GM23338 (cell line): ENCODE data around the gene CEP89. TPM values are rescaled to one million over a fixed set of nuclear protein-coding genes. Genes with fewer than 3 reads are reported as not detected.

Experiments used
- ATAC-seq: fragments of 200-7000 bp; cut with Tn5 transposase; 3 replicates; pipeline ENCODE4 v1.9.1; 2020
- DNase-seq: peaks from one replicate; pipeline ENCODE4 v3.0.0-alpha.2; 2015; ENCODE audit warnings: low spot score
- H2AFZ ChIP-seq: fragments of 200-600 bp; sonication (generic); 2 replicates; pipeline ENCODE4 v1.8.0; 2016; ENCODE audit warnings: antibody characterized with exemption, mild to moderate bottlenecking, moderate library complexity
- H3F3A ChIP-seq: fragments of 200-600 bp; sonication (generic); replicated peaks from 2 replicates; pipeline ENCODE4 v1.8.0; 2017; ENCODE audit warnings: antibody characterized with exemption, mixed run types, low read depth
- H3K27ac ChIP-seq: fragments of 200-600 bp; sonication (generic); 2 replicates; pipeline ENCODE4 v1.6.1; 2016; ENCODE audit warnings: low read depth
- H3K27me3 ChIP-seq: fragments of 200-600 bp; sonication (generic); 2 replicates; pipeline ENCODE4 v1.8.0; 2016; ENCODE audit warnings: mild to moderate bottlenecking, mixed run types, moderate library complexity; ENCODE audit not compliant: insufficient read depth
- H3K36me3 ChIP-seq: fragments of 200-600 bp; sonication (generic); 2 replicates; pipeline ENCODE4 v1.8.0; 2016; ENCODE audit warnings: mild to moderate bottlenecking; ENCODE audit not compliant: insufficient read depth
- H3K4me1 ChIP-seq: fragments of 200-600 bp; sonication (generic); 2 replicates; pipeline ENCODE4 v1.8.0; 2016; ENCODE audit warnings: mild to moderate bottlenecking, moderate library complexity; ENCODE audit not compliant: insufficient read depth
- H3K4me2 ChIP-seq: fragments of 200-600 bp; sonication (generic); 2 replicates; pipeline ENCODE4 v1.7.1; 2017; ENCODE audit warnings: mixed run types
- H3K4me3 ChIP-seq: fragments of 200-600 bp; sonication (generic); 2 replicates; pipeline ENCODE4 v1.6.1; 2016; ENCODE audit warnings: mixed run types
- H3K79me2 ChIP-seq: fragments of 200-600 bp; sonication (generic); replicated peaks from 2 replicates; pipeline ENCODE4 v1.8.0; 2017; ENCODE audit warnings: mild to moderate bottlenecking; ENCODE audit not compliant: insufficient read depth
- H3K9me2 ChIP-seq: fragments of 200-600 bp; sonication (generic); 2 replicates; pipeline ENCODE4 v1.8.0; 2017; ENCODE audit not compliant: insufficient read depth
- H4K20me1 ChIP-seq: fragments of 200-600 bp; sonication (generic); replicated peaks from 2 replicates; pipeline ENCODE4 v1.8.0; 2017; ENCODE audit warnings: mild to moderate bottlenecking; ENCODE audit not compliant: insufficient read depth
- H3K27ac Mint-ChIP-seq: 2 replicates; pipeline ENCODE4 v1.8.0; 2020; ENCODE audit warnings: inconsistent platforms, mild to moderate bottlenecking, moderate library complexity, mixed read lengths
- H3K27me3 Mint-ChIP-seq: 3 replicates; pipeline ENCODE4 v1.8.0; 2022; ENCODE audit warnings: low read depth, mild to moderate bottlenecking, moderate library complexity, mixed read lengths, inconsistent platforms; ENCODE audit not compliant: insufficient read depth, poor library complexity
- H3K36me3 Mint-ChIP-seq: 3 replicates; pipeline ENCODE4 v1.8.0; 2021; ENCODE audit warnings: low read depth, mild to moderate bottlenecking, inconsistent platforms, moderate library complexity, mixed read lengths
- H3K4me1 Mint-ChIP-seq: 3 replicates; pipeline ENCODE4 v1.8.0; 2020; ENCODE audit warnings: mild to moderate bottlenecking, inconsistent platforms, mixed read lengths
- H3K4me3 Mint-ChIP-seq: 3 replicates; pipeline ENCODE4 v1.8.0; 2021; ENCODE audit warnings: moderate library complexity, mild to moderate bottlenecking, inconsistent platforms, mixed read lengths
- H3K9me3 Mint-ChIP-seq: 3 replicates; pipeline ENCODE4 v1.8.0; 2020; ENCODE audit warnings: moderate library complexity, mild to moderate bottlenecking, inconsistent platforms, mixed read lengths
- EZH2 ChIP-seq: fragments of 200-600 bp; sonication (generic); IDR thresholded peaks from one replicate; pipeline ENCODE4 v1.8.0; 2017; ENCODE audit warnings: antibody characterized with exemption, mild to moderate bottlenecking, low read depth; ENCODE audit not compliant: unreplicated experiment
- EZH2phosphoT487 ChIP-seq: fragments of 200-600 bp; sonication (generic); IDR thresholded peaks from one replicate; pipeline ENCODE4 v1.8.1; 2018; ENCODE audit warnings: antibody characterized with exemption; ENCODE audit not compliant: unreplicated experiment
- NANOG ChIP-seq: IDR thresholded peaks from 2 replicates; pipeline ENCODE4 v1.6.1; 2016; ENCODE audit warnings: antibody characterized with exemption, borderline replicate concordance
- POLR2AphosphoS5 ChIP-seq: IDR thresholded peaks from 2 replicates; pipeline ENCODE4 v1.6.1; 2016; ENCODE audit warnings: antibody characterized with exemption, low read depth
- STAT1 ChIP-seq: IDR thresholded peaks from one replicate; pipeline ENCODE4 v1.6.1; 2016; ENCODE audit warnings: antibody characterized with exemption; ENCODE audit not compliant: unreplicated experiment
- ZNF331 ChIP-seq: fragments of 250-450 bp; sonication (Bioruptor Pico); IDR thresholded peaks from 2 replicates; pipeline ENCODE4 v1.5.0; 2020; ENCODE audit warnings: low read depth, mild to moderate bottlenecking, moderate library complexity
- polyA plus RNA-seq: library from polyadenylated mRNA; unstranded; fragments of >200 nt; fragmentation: Nextera tagmentation; extraction: Ambion mirVana; gene quantifications from 2 replicates; pipeline ENCODE4 v1.2.1, GENCODE V29; 2016
- total RNA-seq: library from RNA; depleted of rRNA; stranded (reverse); fragments of >200 nt; shearing (Covaris generic); gene quantifications from 2 replicates; pipeline ENCODE4 v1.2.3, GENCODE V29; 2014
- TF ChIP-seq, protein P1 (sequence below): fragments of 250-450 bp; sonication (Bioruptor Pico); IDR thresholded peaks from 2 replicates; pipeline ENCODE4 v1.5.0; 2020; ENCODE audit warnings: mild to moderate bottlenecking, moderate library complexity
- TF ChIP-seq, protein P2 (sequence below), 2 experiments: fragments of 200-600 bp in 1 of 2; sonication (generic) in 1 of 2; conservative IDR thresholded peaks; 2 replicates each; pipeline versions ENCODE4 v1.5.1 to v1.6.1; 2016 to 2017; ENCODE audit warnings: antibody characterized with exemption in 2 of 2, low read depth in 2 of 2, mild to moderate bottlenecking in 2 of 2, moderate library complexity in 1 of 2
- TF ChIP-seq, protein P3 (sequence below): IDR thresholded peaks from one replicate; pipeline ENCODE4 v1.6.1; 2018; ENCODE audit warnings: antibody characterized with exemption; ENCODE audit not compliant: unreplicated experiment

The CEP89 gene
- total and polyA plus RNA-seq, 2 experiments from 2014 or later: 13.4 to 17.5 TPM

DNA sequence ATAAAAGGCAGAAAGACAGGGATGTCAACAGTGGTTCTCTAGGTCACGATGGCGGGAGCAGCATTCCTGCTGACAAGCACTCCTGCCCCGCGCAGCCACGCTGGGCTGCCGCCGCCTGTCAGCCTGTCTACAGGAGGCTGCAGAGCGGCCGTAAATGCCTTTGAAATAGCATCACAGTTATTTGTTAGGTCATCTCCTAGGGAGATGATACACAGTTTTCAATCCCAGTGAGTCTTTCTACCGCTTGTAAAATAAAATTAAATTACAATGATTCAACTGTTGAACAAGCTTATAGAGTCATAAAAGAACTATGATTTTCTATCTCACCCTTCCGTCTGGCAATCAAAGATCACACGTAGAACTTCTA is 94.9 kb downstream of the CEP89 start:
- H3K27ac ChIP-seq: no peak overlapping the region
- no peaks in the 10 kb centered on the region for H3K9me3 Mint-ChIP-seq
- no peak overlapping the region for H3K4me3 ChIP-seq
- DNase-seq (no peak), ATAC-seq (no peak)
- H3K36me3 Mint-ChIP-seq: no peaks in the 10 kb centered on the region
- H3F3A ChIP-seq: no peaks in the 10 kb centered on the region
- H3K27me3 ChIP-seq: no peaks in the 10 kb centered on the region
- H4K20me1 ChIP-seq: no peaks in the 10 kb centered on the region
- no peak overlapping the region for H3K27ac Mint-ChIP-seq
- H3K4me1 ChIP-seq: no peaks in the 10 kb centered on the region
- H3K4me1 Mint-ChIP-seq: peaks cover 11% of the 10 kb centered on the region
- H3K79me2 ChIP-seq: no peaks in the 10 kb centered on the region
- H3K9me2 ChIP-seq: no peaks in the 10 kb centered on the region; the same call in 1 of the 2 replicates
- TF ChIP-seq STAT1: no peak
- no peak for TF ChIP-seq ZNF331 (CRISPR knock-in tag)
- TF ChIP-seq, protein P1, sequence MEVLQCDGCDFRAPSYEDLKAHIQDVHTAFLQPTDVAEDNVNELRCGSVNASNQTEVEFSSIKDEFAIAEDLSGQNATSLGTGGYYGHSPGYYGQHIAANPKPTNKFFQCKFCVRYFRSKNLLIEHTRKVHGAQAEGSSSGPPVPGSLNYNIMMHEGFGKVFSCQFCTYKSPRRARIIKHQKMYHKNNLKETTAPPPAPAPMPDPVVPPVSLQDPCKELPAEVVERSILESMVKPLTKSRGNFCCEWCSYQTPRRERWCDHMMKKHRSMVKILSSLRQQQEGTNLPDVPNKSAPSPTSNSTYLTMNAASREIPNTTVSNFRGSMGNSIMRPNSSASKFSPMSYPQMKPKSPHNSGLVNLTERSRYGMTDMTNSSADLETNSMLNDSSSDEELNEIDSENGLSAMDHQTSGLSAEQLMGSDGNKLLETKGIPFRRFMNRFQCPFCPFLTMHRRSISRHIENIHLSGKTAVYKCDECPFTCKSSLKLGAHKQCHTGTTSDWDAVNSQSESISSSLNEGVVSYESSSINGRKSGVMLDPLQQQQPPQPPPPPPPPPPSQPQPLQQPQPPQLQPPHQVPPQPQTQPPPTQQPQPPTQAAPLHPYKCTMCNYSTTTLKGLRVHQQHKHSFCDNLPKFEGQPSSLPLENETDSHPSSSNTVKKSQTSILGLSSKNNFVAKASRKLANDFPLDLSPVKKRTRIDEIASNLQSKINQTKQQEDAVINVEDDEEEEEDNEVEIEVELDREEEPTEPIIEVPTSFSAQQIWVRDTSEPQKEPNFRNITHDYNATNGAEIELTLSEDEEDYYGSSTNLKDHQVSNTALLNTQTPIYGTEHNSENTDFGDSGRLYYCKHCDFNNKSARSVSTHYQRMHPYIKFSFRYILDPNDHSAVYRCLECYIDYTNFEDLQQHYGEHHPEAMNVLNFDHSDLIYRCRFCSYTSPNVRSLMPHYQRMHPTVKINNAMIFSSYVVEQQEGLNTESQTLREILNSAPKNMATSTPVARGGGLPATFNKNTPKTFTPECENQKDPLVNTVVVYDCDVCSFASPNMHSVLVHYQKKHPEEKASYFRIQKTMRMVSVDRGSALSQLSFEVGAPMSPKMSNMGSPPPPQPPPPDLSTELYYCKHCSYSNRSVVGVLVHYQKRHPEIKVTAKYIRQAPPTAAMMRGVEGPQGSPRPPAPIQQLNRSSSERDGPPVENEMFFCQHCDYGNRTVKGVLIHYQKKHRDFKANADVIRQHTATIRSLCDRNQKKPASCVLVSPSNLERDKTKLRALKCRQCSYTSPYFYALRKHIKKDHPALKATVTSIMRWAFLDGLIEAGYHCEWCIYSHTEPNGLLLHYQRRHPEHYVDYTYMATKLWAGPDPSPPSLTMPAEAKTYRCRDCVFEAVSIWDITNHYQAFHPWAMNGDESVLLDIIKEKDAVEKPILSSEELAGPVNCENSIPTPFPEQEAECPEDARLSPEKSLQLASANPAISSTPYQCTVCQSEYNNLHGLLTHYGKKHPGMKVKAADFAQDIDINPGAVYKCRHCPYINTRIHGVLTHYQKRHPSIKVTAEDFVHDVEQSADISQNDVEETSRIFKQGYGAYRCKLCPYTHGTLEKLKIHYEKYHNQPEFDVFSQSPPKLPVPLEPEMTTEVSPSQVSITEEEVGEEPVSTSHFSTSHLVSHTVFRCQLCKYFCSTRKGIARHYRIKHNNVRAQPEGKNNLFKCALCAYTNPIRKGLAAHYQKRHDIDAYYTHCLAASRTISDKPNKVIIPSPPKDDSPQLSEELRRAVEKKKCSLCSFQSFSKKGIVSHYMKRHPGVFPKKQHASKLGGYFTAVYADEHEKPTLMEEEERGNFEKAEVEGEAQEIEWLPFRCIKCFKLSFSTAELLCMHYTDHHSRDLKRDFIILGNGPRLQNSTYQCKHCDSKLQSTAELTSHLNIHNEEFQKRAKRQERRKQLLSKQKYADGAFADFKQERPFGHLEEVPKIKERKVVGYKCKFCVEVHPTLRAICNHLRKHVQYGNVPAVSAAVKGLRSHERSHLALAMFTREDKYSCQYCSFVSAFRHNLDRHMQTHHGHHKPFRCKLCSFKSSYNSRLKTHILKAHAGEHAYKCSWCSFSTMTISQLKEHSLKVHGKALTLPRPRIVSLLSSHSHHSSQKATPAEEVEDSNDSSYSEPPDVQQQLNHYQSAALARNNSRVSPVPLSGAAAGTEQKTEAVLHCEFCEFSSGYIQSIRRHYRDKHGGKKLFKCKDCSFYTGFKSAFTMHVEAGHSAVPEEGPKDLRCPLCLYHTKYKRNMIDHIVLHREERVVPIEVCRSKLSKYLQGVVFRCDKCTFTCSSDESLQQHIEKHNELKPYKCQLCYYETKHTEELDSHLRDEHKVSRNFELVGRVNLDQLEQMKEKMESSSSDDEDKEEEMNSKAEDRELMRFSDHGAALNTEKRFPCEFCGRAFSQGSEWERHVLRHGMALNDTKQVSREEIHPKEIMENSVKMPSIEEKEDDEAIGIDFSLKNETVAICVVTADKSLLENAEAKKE (CRISPR knock-in tag): no peak
- TF ChIP-seq, protein P2, sequence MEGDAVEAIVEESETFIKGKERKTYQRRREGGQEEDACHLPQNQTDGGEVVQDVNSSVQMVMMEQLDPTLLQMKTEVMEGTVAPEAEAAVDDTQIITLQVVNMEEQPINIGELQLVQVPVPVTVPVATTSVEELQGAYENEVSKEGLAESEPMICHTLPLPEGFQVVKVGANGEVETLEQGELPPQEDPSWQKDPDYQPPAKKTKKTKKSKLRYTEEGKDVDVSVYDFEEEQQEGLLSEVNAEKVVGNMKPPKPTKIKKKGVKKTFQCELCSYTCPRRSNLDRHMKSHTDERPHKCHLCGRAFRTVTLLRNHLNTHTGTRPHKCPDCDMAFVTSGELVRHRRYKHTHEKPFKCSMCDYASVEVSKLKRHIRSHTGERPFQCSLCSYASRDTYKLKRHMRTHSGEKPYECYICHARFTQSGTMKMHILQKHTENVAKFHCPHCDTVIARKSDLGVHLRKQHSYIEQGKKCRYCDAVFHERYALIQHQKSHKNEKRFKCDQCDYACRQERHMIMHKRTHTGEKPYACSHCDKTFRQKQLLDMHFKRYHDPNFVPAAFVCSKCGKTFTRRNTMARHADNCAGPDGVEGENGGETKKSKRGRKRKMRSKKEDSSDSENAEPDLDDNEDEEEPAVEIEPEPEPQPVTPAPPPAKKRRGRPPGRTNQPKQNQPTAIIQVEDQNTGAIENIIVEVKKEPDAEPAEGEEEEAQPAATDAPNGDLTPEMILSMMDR (conservative IDR thresholded peaks at IDR 0.05; ENCODE audit: low read depth in 2 of 2): no peak
- TF ChIP-seq POLR2AphosphoS5: no peak
- no peak for TF ChIP-seq EZH2
- TF ChIP-seq EZH2phosphoT487: no peak
- TF ChIP-seq, protein P3, sequence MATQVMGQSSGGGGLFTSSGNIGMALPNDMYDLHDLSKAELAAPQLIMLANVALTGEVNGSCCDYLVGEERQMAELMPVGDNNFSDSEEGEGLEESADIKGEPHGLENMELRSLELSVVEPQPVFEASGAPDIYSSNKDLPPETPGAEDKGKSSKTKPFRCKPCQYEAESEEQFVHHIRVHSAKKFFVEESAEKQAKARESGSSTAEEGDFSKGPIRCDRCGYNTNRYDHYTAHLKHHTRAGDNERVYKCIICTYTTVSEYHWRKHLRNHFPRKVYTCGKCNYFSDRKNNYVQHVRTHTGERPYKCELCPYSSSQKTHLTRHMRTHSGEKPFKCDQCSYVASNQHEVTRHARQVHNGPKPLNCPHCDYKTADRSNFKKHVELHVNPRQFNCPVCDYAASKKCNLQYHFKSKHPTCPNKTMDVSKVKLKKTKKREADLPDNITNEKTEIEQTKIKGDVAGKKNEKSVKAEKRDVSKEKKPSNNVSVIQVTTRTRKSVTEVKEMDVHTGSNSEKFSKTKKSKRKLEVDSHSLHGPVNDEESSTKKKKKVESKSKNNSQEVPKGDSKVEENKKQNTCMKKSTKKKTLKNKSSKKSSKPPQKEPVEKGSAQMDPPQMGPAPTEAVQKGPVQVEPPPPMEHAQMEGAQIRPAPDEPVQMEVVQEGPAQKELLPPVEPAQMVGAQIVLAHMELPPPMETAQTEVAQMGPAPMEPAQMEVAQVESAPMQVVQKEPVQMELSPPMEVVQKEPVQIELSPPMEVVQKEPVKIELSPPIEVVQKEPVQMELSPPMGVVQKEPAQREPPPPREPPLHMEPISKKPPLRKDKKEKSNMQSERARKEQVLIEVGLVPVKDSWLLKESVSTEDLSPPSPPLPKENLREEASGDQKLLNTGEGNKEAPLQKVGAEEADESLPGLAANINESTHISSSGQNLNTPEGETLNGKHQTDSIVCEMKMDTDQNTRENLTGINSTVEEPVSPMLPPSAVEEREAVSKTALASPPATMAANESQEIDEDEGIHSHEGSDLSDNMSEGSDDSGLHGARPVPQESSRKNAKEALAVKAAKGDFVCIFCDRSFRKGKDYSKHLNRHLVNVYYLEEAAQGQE: no peak
- TF ChIP-seq NANOG: no peak
- peaks cover 8% of the 10 kb centered on the region for H3K27me3 Mint-ChIP-seq
- no peak overlapping the region for H3K4me2 ChIP-seq
- H3K36me3 ChIP-seq: no peaks in the 10 kb centered on the region
- H3K4me3 Mint-ChIP-seq: no peak overlapping the region
- no peak overlapping the region for H2AFZ ChIP-seq
